ENCODE data around the gene SLC29A2. TPM values are rescaled to one million over a fixed set of nuclear protein-coding genes. Genes with fewer than 3 reads are reported as not detected.

Gene SLC29A2
- total and polyA plus RNA-seq, 2 donors (not counting 1 experiment from before 2014, with no cell fraction given), result 0.17 to 1.7 TPM

GRCh38 chr11:66365166-66365565, 6.4 kb downstream of the SLC29A2 start:
- no peaks in the 10 kb centered on the region for H3K9me3 ChIP-seq (ENCODE audit: control insufficient read depth, insufficient read depth, low read depth, low read length)
- H3K4me1 ChIP-seq (ENCODE audit: control insufficient read depth, extremely low read depth, insufficient read depth, low read length), result peaks cover 4% of the 10 kb centered on the region
- H4K20me1 ChIP-seq (ENCODE audit: control insufficient read depth, extremely low read depth, insufficient read depth, low read length), result no peaks in the 10 kb centered on the region
- no peak overlapping the region for H3K27ac ChIP-seq (ENCODE audit: insufficient read depth, low read length)
- no peak overlapping the region for H2AFZ ChIP-seq (ENCODE audit: low read length)
- no peak overlapping the region for H3K4me3 ChIP-seq (replicated peaks in 1 of 4; ENCODE audit: control extremely low read depth in 1 of 4, insufficient read depth in 1 of 4, low read depth in 3 of 4, low read length in 4 of 4)
- no peak for DNase-seq (ENCODE audit: low read depth in 2 of 2)
- TF ChIP-seq EZH2 (IDR thresholded peaks at IDR 0.05; ENCODE audit: low read length, missing control alignments) (no peak), CTCF (conservative IDR thresholded peaks at IDR 0.05 in 1 of 2, IDR thresholded peaks at IDR 0.05 in 1 of 2; ENCODE audit: low read depth in 1 of 2, low read length in 2 of 2) (no peak)
- no peak overlapping the region for H3K4me2 ChIP-seq (ENCODE audit: extremely low read depth, insufficient read depth, low read length)
- H3K27me3 ChIP-seq (ENCODE audit: control insufficient read depth, insufficient read depth, low read length), result no peaks in the 10 kb centered on the region
- H3K36me3 ChIP-seq (ENCODE audit: control insufficient read depth, insufficient read depth, low read length), result no peaks in the 10 kb centered on the region
- no peaks in the 10 kb centered on the region for H3K79me2 ChIP-seq (ENCODE audit: control insufficient read depth, insufficient read depth, low read length)
- no peak overlapping the region for H3K9ac ChIP-seq (ENCODE audit: insufficient read depth, low read length)

GRCh38 chr11:66363805-66364535, 7.6 kb downstream of the SLC29A2 start:
- no peaks in the 10 kb centered on the region for H3K4me1 ChIP-seq (ENCODE audit: control insufficient read depth, extremely low read depth, insufficient read depth, low read length)
- H3K4me3 ChIP-seq (replicated peaks in 1 of 4; ENCODE audit: control extremely low read depth in 1 of 4, insufficient read depth in 1 of 4, low read depth in 3 of 4, low read length in 4 of 4), result no peak overlapping the region
- no peak overlapping the region for H3K27ac ChIP-seq (ENCODE audit: insufficient read depth, low read length)
- H3K4me2 ChIP-seq (ENCODE audit: extremely low read depth, insufficient read depth, low read length), result no peak overlapping the region
- H2AFZ ChIP-seq (ENCODE audit: low read length), result no peak overlapping the region
- no peaks in the 10 kb centered on the region for H3K79me2 ChIP-seq (ENCODE audit: control insufficient read depth, insufficient read depth, low read length)
- no peak for DNase-seq (ENCODE audit: low read depth in 2 of 2)
- TF ChIP-seq CTCF (conservative IDR thresholded peaks at IDR 0.05 in 1 of 2, IDR thresholded peaks at IDR 0.05 in 1 of 2; ENCODE audit: low read depth in 1 of 2, low read length in 2 of 2) (peak; percentile 43 to 74), EZH2 (IDR thresholded peaks at IDR 0.05; ENCODE audit: low read length, missing control alignments) (no peak)
- H4K20me1 ChIP-seq (ENCODE audit: control insufficient read depth, extremely low read depth, insufficient read depth, low read length), result no peaks in the 10 kb centered on the region
- H3K27me3 ChIP-seq (ENCODE audit: control insufficient read depth, insufficient read depth, low read length), result no peaks in the 10 kb centered on the region
- no peaks in the 10 kb centered on the region for H3K36me3 ChIP-seq (ENCODE audit: control insufficient read depth, insufficient read depth, low read length)
- H3K9me3 ChIP-seq (ENCODE audit: control insufficient read depth, insufficient read depth, low read depth, low read length), result no peaks in the 10 kb centered on the region
- no peak overlapping the region for H3K9ac ChIP-seq (ENCODE audit: insufficient read depth, low read length)

- Histone ChIP-seq H3K36me3 (ENCODE audit: control insufficient read depth, insufficient read depth, low read length) (no peaks in the 10 kb centered on the region), H3K27ac (ENCODE audit: insufficient read depth, low read length) (no peak overlapping the region), H3K27me3 (ENCODE audit: control insufficient read depth, insufficient read depth, low read length) (no peaks in the 10 kb centered on the region), H4K20me1 (ENCODE audit: control insufficient read depth, extremely low read depth, insufficient read depth, low read length) (no peaks in the 10 kb centered on the region), H2AFZ (ENCODE audit: low read length) (no peak overlapping the region), H3K9me3 (ENCODE audit: control insufficient read depth, insufficient read depth, low read depth, low read length) (no peaks in the 10 kb centered on the region), H3K4me3 (replicated peaks in 1 of 4; ENCODE audit: control extremely low read depth in 1 of 4, insufficient read depth in 1 of 4, low read depth in 3 of 4, low read length in 4 of 4) (no peak overlapping the region), H3K4me1 (ENCODE audit: control insufficient read depth, extremely low read depth, insufficient read depth, low read length) (no peaks in the 10 kb centered on the region), H3K79me2 (ENCODE audit: control insufficient read depth, insufficient read depth, low read length) (no peaks in the 10 kb centered on the region), H3K4me2 (ENCODE audit: extremely low read depth, insufficient read depth, low read length) (no peak overlapping the region), H3K9ac (ENCODE audit: insufficient read depth, low read length) (no peak overlapping the region)
- DNase-seq (ENCODE audit: low read depth in 2 of 2), result no peak
- TF ChIP-seq EZH2 (IDR thresholded peaks at IDR 0.05; ENCODE audit: low read length, missing control alignments) (no peak), CTCF (conservative IDR thresholded peaks at IDR 0.05 in 1 of 2, IDR thresholded peaks at IDR 0.05 in 1 of 2; ENCODE audit: low read depth in 1 of 2, low read length in 2 of 2) (no peak)
Observed at GRCh38 chr11:66363187-66363601, 8.4 kb downstream of the SLC29A2 start.

Data from fibroblast of lung (primary cell).